ENCODE data around the gene HDAC4.

- no peak for TF ChIP-seq CTCF (IDR thresholded peaks at IDR 0.05)
- TF ChIP-seq POLR2A (IDR thresholded peaks at IDR 0.05) = no peak
Observed at GRCh38 chr2:239236808-239237205, 164.0 kb downstream of the HDAC4 start.
